ENCODE results near the gene KRT74. TPM values are rescaled to one million over a fixed set of nuclear protein-coding genes. Genes with fewer than 3 reads are reported as not detected.

Gene KRT74
- polyA plus RNA-seq, 1 donor (not counting 4 experiments of a cell fraction or from before 2014, with no cell fraction given) = 0.17 TPM

DNA sequence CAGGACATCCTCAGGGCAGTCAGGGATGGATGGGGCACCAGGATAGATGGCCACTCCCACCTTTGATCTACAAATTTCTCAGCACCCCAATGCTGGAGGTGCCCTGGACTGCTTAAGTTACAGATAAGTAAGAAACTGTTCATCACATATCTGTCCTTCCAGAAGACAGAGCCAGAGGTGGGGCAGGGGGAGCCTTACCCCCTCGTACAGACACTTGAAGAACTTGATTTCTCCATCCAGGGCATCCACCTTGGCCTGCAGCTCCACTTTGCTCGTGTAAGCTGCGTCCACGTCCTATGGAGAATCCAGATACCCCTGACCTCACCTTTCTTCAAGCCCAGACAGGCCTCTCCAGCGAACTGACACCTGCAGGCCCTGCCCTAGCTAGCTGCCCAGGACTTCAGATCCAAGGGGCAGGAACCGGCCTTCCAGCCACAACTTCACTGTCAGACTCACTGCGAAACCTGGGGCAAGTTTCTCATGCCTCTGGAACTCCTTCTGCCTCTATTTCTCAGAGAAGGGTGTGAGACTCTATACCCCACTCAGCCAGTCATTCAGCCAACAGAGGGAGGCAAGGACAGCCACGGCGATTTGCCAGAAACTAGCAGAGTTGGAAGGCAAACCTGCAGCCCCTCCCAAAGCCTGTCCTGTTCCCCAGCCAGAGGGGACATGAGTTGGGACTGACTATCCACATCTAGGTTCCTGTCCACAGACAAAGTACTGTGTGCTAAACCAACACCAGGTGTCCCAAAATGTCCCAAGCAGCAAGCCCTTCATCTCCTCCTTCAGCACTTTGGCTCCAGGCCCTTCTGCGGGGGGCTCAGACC, 41.0 kb upstream of the KRT74 start:
- Histone ChIP-seq H4K20me1 (ENCODE audit: control insufficient read depth, extremely low read depth, insufficient read depth, low read length) (no peaks in the 10 kb centered on the region), H3K27ac (ENCODE audit: control insufficient read depth, insufficient read depth, low read length) (no peak overlapping the region), H3K9me3 (ENCODE audit: control insufficient read depth, low read depth, low read length) (no peaks in the 10 kb centered on the region), H3K9ac (ENCODE audit: control insufficient read depth, extremely low read depth, insufficient read depth, low read length) (no peak overlapping the region), H3K4me1 (ENCODE audit: control insufficient read depth, extremely low read depth, insufficient read depth, low read length) (no peaks in the 10 kb centered on the region), H2AFZ (ENCODE audit: control insufficient read depth, low read length) (no peak overlapping the region), H3K4me2 (ENCODE audit: control insufficient read depth, extremely low read depth, insufficient read depth, low read depth, low read length) (no peak overlapping the region), H3K27me3 (ENCODE audit: control insufficient read depth, extremely low read depth, insufficient read depth, low read length) (peaks cover 23% of the 10 kb centered on the region), H3K79me2 (ENCODE audit: control insufficient read depth, insufficient read depth, low read length) (no peaks in the 10 kb centered on the region), H3K9me1 (ENCODE audit: control insufficient read depth, extremely low read depth, insufficient read depth, low read length) (no peaks in the 10 kb centered on the region), H3K4me3 (ENCODE audit: control insufficient read depth in 2 of 3, extremely low read depth in 1 of 3, insufficient read depth in 2 of 3, low read depth in 1 of 3, low read length in 3 of 3) (no peak overlapping the region), H3K36me3 (ENCODE audit: control insufficient read depth in 2 of 2, extremely low read depth in 1 of 2, insufficient read depth in 2 of 2, low read length in 2 of 2) (no peaks in the 10 kb centered on the region)
- no peak for DNase-seq (ENCODE audit: low read depth, low spot score)
- dilution Hi-C loops (cut with MboI; ENCODE audit: extremely low pct_ligation_motif_present, low sequenced_read_pairs) = no loop called here
- no peak for TF ChIP-seq EZH2 (IDR thresholded peaks at IDR 0.05; ENCODE audit: low read length)
- TF ChIP-seq, protein P1, sequence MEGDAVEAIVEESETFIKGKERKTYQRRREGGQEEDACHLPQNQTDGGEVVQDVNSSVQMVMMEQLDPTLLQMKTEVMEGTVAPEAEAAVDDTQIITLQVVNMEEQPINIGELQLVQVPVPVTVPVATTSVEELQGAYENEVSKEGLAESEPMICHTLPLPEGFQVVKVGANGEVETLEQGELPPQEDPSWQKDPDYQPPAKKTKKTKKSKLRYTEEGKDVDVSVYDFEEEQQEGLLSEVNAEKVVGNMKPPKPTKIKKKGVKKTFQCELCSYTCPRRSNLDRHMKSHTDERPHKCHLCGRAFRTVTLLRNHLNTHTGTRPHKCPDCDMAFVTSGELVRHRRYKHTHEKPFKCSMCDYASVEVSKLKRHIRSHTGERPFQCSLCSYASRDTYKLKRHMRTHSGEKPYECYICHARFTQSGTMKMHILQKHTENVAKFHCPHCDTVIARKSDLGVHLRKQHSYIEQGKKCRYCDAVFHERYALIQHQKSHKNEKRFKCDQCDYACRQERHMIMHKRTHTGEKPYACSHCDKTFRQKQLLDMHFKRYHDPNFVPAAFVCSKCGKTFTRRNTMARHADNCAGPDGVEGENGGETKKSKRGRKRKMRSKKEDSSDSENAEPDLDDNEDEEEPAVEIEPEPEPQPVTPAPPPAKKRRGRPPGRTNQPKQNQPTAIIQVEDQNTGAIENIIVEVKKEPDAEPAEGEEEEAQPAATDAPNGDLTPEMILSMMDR (optimal IDR thresholded peaks at IDR 0.05 in 1 of 3, IDR thresholded peaks at IDR 0.05 in 1 of 3, conservative IDR thresholded peaks at IDR 0.05 in 1 of 3; ENCODE audit: extremely low read depth in 1 of 3, insufficient read depth in 2 of 3, low read length in 3 of 3) = no peak
- no peak for FAIRE-seq

DNA sequence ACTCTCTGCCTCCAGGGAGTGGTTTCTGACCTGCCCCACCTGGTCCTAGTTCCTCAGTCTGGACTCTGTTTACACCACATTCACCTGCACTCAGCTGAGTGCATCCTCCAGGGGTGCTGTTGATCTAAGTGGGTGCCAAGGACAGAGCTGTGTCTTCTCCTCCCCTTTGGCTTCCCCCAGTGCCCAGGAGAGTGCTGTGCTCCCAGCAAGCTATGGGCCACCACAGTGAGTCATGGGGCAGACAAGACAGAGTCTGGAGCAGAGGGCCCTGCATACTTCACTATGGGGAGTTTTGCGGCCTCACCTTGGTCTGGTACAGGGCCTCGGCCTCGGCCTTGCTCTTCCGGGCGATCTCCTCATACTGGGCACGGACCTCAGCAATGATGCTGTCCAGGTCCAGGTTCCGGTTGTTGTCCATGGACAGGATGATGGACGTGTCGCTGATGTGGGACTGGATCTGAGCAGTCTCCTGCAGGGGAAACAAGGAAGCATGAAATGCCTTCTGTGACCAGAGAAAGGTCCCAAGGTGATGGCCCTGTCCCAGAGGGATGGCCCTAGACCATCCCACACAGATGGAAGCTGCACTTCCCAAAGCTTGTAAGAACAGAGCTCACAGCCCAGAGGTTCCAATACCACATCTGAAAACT, 39.9 kb upstream of the KRT74 start:
- no peak for DNase-seq (ENCODE audit: low read depth, low spot score)
- Histone ChIP-seq H3K9me3 (ENCODE audit: control insufficient read depth, low read depth, low read length) (no peaks in the 10 kb centered on the region), H3K4me1 (ENCODE audit: control insufficient read depth, extremely low read depth, insufficient read depth, low read length) (no peaks in the 10 kb centered on the region), H3K9me1 (ENCODE audit: control insufficient read depth, extremely low read depth, insufficient read depth, low read length) (no peaks in the 10 kb centered on the region), H3K4me2 (ENCODE audit: control insufficient read depth, extremely low read depth, insufficient read depth, low read depth, low read length) (no peak overlapping the region), H4K20me1 (ENCODE audit: control insufficient read depth, extremely low read depth, insufficient read depth, low read length) (no peaks in the 10 kb centered on the region), H2AFZ (ENCODE audit: control insufficient read depth, low read length) (no peak overlapping the region), H3K27me3 (ENCODE audit: control insufficient read depth, extremely low read depth, insufficient read depth, low read length) (peaks cover 23% of the 10 kb centered on the region), H3K27ac (ENCODE audit: control insufficient read depth, insufficient read depth, low read length) (no peak overlapping the region), H3K9ac (ENCODE audit: control insufficient read depth, extremely low read depth, insufficient read depth, low read length) (no peak overlapping the region), H3K36me3 (ENCODE audit: control insufficient read depth in 2 of 2, extremely low read depth in 1 of 2, insufficient read depth in 2 of 2, low read length in 2 of 2) (no peaks in the 10 kb centered on the region), H3K4me3 (ENCODE audit: control insufficient read depth in 2 of 3, extremely low read depth in 1 of 3, insufficient read depth in 2 of 3, low read depth in 1 of 3, low read length in 3 of 3) (no peak overlapping the region), H3K79me2 (ENCODE audit: control insufficient read depth, insufficient read depth, low read length) (no peaks in the 10 kb centered on the region)
- no peak for FAIRE-seq
- no peak for TF ChIP-seq EZH2 (IDR thresholded peaks at IDR 0.05; ENCODE audit: low read length)
- TF ChIP-seq, protein P1 (optimal IDR thresholded peaks at IDR 0.05 in 1 of 3, IDR thresholded peaks at IDR 0.05 in 1 of 3, conservative IDR thresholded peaks at IDR 0.05 in 1 of 3; ENCODE audit: extremely low read depth in 1 of 3, insufficient read depth in 2 of 3, low read length in 3 of 3) = no peak
- dilution Hi-C loops (cut with MboI; ENCODE audit: extremely low pct_ligation_motif_present, low sequenced_read_pairs) = no loop called here
